Omental fat pad (tissue), 4 donors: ENCODE measurements around the gene TRAF5. TPM values are rescaled to one million over a fixed set of nuclear protein-coding genes. Genes with fewer than 3 reads are reported as not detected.
"Not testable (repeated sequence)": the region's sequence is repeated elsewhere in the genome, so short reads cannot be mapped to it uniquely, and the experiment has no call there.

Experiments used
- ATAC-seq: fragments of 150-250 bp; one replicate; pipeline ENCODE4 v1.9.1; 2016; ENCODE audit warnings: mild to moderate bottlenecking, moderate library complexity; ENCODE audit not compliant: low FRiP score
- DNase-seq: peaks from one replicate; pipeline ENCODE4 v3.0.0-alpha.2; 2019; ENCODE audit warnings: low spot score
- total RNA-seq, 4 donors: library from RNA; depleted of rRNA; stranded (reverse); fragments of >200 nt; gene quantifications; one replicate each; pipeline ENCODE4 v1.1.0, GENCODE V29; 2016
- TF ChIP-seq, protein P1 (sequence below), 3 donors: fragments of 450-650 bp; IDR thresholded peaks; one replicate each; pipeline ENCODE4 v1.5.1; 2016 to 2017; ENCODE audit warnings: antibody characterized with exemption in 3 of 3, mild to moderate bottlenecking in 3 of 3, moderate library complexity in 2 of 3

Gene TRAF5
- total RNA-seq, 4 donors from 2014 or later: 14.8 to 24.5 (median 18.7) TPM

DNA sequence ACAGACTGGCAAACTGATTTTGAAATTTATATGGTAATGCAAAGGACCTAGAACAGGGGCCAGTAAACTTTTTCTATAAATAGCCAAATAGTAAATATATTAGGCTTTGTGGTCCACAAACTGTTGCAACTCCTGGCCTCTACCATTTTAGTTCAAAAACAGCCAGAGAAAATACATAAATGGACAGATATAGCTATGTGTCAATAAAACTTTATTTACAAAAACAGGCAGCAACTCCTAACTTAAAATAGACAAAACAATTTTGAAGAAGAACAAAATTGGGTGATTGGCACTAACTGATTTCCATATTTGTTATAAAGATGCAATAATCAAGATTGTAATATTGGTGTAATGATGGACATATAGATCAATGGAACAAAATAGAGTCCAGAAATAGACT, 6.7 kb upstream of the TRAF5 start:
- TF ChIP-seq, protein P1, sequence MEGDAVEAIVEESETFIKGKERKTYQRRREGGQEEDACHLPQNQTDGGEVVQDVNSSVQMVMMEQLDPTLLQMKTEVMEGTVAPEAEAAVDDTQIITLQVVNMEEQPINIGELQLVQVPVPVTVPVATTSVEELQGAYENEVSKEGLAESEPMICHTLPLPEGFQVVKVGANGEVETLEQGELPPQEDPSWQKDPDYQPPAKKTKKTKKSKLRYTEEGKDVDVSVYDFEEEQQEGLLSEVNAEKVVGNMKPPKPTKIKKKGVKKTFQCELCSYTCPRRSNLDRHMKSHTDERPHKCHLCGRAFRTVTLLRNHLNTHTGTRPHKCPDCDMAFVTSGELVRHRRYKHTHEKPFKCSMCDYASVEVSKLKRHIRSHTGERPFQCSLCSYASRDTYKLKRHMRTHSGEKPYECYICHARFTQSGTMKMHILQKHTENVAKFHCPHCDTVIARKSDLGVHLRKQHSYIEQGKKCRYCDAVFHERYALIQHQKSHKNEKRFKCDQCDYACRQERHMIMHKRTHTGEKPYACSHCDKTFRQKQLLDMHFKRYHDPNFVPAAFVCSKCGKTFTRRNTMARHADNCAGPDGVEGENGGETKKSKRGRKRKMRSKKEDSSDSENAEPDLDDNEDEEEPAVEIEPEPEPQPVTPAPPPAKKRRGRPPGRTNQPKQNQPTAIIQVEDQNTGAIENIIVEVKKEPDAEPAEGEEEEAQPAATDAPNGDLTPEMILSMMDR (IDR thresholded peaks at IDR 0.05): no peak
- DNase-seq (no peak), ATAC-seq (no peak)

DNA sequence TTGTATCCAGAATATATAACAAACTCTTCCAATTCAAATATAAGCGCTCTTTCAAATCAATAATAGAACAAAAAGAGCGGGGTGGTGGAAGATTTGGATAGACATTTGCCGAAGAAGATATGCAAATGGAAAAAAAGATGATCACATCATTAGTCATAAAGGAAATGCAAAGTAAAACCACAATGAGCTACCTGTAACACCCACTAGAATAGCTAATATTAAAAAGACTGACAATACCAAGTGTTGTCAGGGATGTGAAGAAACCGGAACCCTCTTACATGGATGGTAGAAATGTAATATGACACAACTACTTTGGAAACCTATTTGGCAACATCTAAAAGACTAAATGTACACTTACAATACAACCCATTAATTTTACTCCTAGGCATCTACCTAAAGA, 5.7 kb upstream of the TRAF5 start:
- DNase-seq (no peak), ATAC-seq (no peak)
- TF ChIP-seq, protein P1 (IDR thresholded peaks at IDR 0.05): no peak

DNA sequence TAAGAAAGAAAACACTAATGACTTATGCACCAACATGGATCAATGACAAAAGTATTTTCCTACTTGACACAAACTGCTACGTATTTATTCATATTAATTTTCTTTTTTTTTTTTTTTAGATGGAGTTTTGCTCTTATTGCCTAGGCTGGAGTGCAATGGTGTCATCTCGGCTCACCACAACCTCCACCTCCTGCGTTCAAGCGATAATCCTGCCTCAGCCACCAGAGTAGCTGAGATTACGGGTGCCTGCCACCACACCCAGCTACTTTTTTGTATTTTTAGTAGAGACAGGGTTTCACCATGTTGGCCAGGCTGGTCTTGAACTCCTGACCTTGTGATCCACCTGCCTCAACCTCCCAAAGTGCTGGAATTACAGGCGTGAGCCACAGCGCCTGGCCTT, 5.0 kb upstream of the TRAF5 start:
- not testable (repeated sequence) for ATAC-seq

DNA sequence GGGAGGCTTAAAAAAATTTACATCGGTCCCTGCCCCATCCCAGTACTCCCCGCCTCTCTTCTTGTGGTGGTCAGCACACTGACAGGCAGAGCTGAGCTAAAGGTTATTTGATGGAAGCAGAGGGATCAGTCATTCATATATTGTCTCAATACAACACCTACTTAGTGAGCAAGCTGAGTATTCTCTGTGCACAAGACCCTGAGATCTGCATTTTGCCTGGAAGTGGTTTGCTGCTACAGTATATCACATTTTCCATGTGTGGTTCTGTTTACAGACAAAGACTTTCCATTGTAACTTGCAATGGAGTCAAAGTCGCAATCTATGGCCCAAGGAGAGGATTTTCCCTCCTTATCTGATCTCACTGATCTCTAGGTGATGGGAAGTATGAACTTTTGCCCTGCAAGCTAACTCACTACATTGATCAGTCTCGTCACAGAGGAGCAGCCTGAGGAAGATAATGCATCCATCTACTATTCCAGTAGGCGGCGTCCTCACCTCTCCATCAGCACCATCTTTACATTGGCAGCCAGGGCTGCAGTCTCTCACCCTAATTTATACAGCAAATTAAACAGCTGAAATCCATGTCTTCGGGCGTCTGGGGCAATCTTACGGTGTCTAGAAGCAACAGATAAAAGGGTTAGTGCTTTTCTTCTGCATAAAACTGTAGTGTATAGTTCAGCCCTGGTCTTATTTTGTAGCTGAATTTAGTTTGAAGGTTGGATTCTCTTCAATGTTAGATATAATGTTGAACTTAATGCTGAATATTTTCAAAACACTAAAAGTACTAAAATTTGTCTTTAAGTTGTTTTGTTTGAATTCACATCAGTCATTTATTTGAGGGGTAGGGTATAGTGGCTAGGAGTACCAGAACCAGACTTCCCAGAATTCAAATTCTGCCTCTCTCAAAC, 3.2 kb upstream of the TRAF5 start:
- TF ChIP-seq, protein P1 (IDR thresholded peaks at IDR 0.05): no peak
- DNase-seq (no peak), ATAC-seq (no peak)

More for the DNA sequence above, 5.0 kb upstream of the TRAF5 start:
- not testable (repeated sequence) for DNase-seq

DNA sequence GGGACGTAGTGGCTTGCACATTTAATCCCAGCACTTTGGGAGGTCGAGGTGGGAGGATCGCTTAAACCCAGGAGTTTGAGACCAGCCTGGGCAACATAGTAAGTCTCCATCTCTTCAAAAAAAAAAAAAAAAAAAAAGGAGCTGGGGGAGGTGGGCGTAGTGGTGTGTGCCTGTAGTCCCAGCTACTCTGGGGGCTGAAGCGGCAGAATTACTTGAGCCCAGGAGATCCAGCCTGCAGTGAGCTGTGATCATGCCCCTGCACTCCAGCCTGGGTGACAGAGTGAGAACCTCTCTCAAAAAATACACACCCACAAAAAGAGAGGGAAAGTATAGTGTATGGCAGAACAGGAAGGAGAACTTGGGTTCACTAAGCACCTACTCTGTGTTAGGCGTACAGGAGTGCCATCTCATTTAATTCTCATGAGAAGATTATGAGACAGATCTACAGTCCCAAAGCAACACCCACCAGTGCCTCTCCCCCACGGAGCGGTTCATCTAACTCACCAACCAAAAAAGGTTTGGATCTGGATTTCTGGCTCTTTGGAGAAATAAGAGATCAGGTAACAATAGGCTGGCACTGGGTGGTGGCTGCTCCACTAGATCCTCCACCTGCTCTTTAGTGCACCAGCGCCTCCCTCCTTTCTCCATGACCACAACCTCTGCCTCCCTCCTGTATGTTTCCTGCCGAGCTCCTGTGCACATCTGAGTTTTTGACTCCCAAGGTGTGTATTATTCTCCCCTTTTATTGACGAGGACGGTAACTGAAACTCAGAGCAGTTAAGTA, 1.4 kb upstream of the TRAF5 start:
- no peak for ATAC-seq
- TF ChIP-seq, protein P1 (IDR thresholded peaks at IDR 0.05): no peak
- no peak for DNase-seq

DNA sequence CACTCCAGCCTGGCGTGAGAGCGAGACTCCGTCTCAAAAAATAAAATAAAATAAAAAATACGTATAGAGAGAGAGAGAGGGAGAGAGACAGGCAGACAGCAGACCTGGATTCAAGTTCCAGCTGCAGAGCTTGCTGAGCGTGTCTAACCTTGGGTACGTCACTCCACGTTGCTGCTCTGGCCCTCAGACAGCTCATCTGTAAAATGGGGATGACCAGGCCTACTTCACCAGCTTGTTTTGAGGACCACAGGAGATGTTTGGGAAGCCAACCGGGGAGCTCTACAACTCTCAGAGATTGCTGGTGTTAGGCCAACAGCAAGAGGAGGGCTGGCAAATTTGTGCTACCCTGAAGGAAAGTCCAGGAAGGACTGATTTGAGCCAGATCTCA, 499 bp upstream of the TRAF5 start:
- DNase-seq: no peak
- no peak for ATAC-seq
- TF ChIP-seq, protein P1 (IDR thresholded peaks at IDR 0.05): no peak

DNA sequence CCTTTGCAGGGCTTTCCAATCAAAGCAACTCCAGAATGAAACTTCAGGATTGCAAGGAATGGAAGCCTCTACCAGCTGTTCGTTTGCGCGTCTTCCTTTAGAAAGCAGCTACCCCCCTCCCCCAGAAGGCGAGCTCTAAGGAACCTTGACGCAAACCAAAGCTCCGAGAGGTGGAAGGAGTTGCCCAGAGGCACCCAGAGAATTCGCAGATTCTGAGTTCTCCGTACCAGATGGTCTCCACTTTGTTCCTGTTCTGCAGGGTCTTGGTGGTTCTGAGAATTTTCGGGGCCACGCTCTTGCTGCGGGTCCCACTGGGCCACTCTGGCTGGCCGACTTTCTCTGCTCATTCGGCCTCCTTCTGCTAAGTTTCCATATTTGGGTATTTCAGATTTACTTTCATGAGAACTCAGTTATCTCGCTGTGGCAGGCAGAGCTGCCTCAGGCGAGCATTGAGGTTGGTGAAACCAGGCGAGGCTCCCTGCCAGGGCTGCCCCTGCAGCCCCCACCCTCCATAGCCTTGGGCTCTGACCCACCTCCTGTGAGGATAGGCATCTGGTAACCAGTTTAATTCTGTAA, 801 bp downstream of the TRAF5 start:
- TF ChIP-seq, protein P1 (IDR thresholded peaks at IDR 0.05): no peak
- peak; percentile 70 for ATAC-seq
- no peak for DNase-seq
